HEK293 (cell line): ENCODE data around the gene TSPAN2.

ENCODE experiments used
- CTCF ChIA-PET: fragments of 350-600 bp; formaldehyde crosslinking; extraction: SDS; loops from one replicate; lab custom pipeline; 2021; ENCODE audit warnings: antibody characterized with exemption; lab: Yijun Ruan, JAX
- POLR2A ChIA-PET: fragments of 300-600 bp; formaldehyde crosslinking; extraction: SDS; loops from one replicate; lab custom pipeline; 2020; ENCODE audit warnings: antibody characterized with exemption, inconsistent platforms; lab: Yijun Ruan, JAX
- H3K27ac ChIP-seq: fragments of 200-500 bp; sonication (Bioruptor generic); 2 replicates; pipeline ENCODE4 v1.5.1; 2014; ENCODE audit warnings: low read depth, low read length, control low read depth, inconsistent platforms; ENCODE audit errors: extremely low read depth
- H3K36me3 ChIP-seq, 2 experiments: fragments of 200-500 bp in 1 of 2; sonication (Bioruptor generic) in 1 of 2; 1 replicate in 1 of 2; 2 replicates in 1 of 2; pipeline ENCODE4 v1.5.1; 2014 to 2017; ENCODE audit warnings: inconsistent platforms in 2 of 2, low read length in 2 of 2; ENCODE audit not compliant: control insufficient read depth in 2 of 2, insufficient read depth in 1 of 2
- H3K4me1 ChIP-seq: fragments of 200-500 bp; sonication (Bioruptor generic); 2 replicates; pipeline ENCODE4 v1.5.1; 2014; ENCODE audit warnings: mild to moderate bottlenecking, low read length, inconsistent platforms; ENCODE audit not compliant: control insufficient read depth, insufficient read depth
- H3K4me3 ChIP-seq: 2 replicates; pipeline ENCODE4 v1.5.1; 2011; ENCODE audit warnings: low read depth, mild to moderate bottlenecking, control low read depth, low read length, moderate library complexity
- H3K9me3 ChIP-seq: fragments of 200-500 bp; sonication (Bioruptor generic); 2 replicates; pipeline ENCODE4 v1.5.1; 2014; ENCODE audit warnings: low read depth, low read length, inconsistent platforms; ENCODE audit not compliant: control insufficient read depth, insufficient read depth
- EGR2 ChIP-seq: fragments of 450-650 bp; formaldehyde crosslinking; IDR thresholded peaks from 2 replicates; pipeline ENCODE4 v1.5.1; 2016; ENCODE audit warnings: low read depth, missing biosample characterization, missing genetic modification characterization
- KLF16 ChIP-seq: fragments of 450-650 bp; formaldehyde crosslinking; IDR thresholded peaks from 2 replicates; pipeline ENCODE4 v1.5.1; 2017; ENCODE audit warnings: missing biosample characterization, missing genetic modification characterization
- REST ChIP-seq: fragments of 450-650 bp; formaldehyde crosslinking; IDR thresholded peaks from 2 replicates; pipeline ENCODE4 v1.5.1; 2016; ENCODE audit warnings: missing biosample characterization, missing genetic modification characterization
- ZBTB17 ChIP-seq: fragments of 450-650 bp; formaldehyde crosslinking; IDR thresholded peaks from 2 replicates; pipeline ENCODE4 v1.5.1; 2016; ENCODE audit warnings: missing biosample characterization, missing genetic modification characterization
- ZBTB8A ChIP-seq: fragments of 450-650 bp; formaldehyde crosslinking; IDR thresholded peaks from 2 replicates; pipeline ENCODE4 v1.5.1; 2016; ENCODE audit warnings: missing biosample characterization, missing genetic modification characterization
- ZFHX2 ChIP-seq: fragments of 450-650 bp; formaldehyde crosslinking; conservative IDR thresholded peaks from 2 replicates; pipeline ENCODE4 v1.5.1; 2016; ENCODE audit warnings: missing biosample characterization, missing genetic modification characterization
- ZNF132 ChIP-seq: fragments of 450-650 bp; formaldehyde crosslinking; IDR thresholded peaks from 2 replicates; pipeline ENCODE4 v1.5.1; 2017; ENCODE audit warnings: missing biosample characterization, missing genetic modification characterization, borderline replicate concordance
- ZNF184 ChIP-seq: fragments of 450-650 bp; IDR thresholded peaks from 2 replicates; pipeline ENCODE4 v1.5.1; 2018; ENCODE audit warnings: missing biosample characterization, mild to moderate bottlenecking, missing genetic modification characterization
- ZNF2 ChIP-seq: fragments of 450-650 bp; formaldehyde crosslinking; IDR thresholded peaks from 2 replicates; pipeline ENCODE4 v1.5.1; 2016; ENCODE audit warnings: missing biosample characterization, missing genetic modification characterization
- ZNF280C ChIP-seq: fragments of 450-650 bp; formaldehyde crosslinking; IDR thresholded peaks from 2 replicates; pipeline ENCODE4 v1.5.1; 2016; ENCODE audit warnings: missing biosample characterization, missing genetic modification characterization
- ZNF324 ChIP-seq: fragments of 450-650 bp; formaldehyde crosslinking; IDR thresholded peaks from 2 replicates; pipeline ENCODE4 v1.5.1; 2016; ENCODE audit warnings: missing biosample characterization, missing genetic modification characterization
- ZNF366 ChIP-seq: fragments of 450-650 bp; formaldehyde crosslinking; conservative IDR thresholded peaks from 2 replicates; pipeline ENCODE4 v1.5.1; 2016; ENCODE audit warnings: missing biosample characterization, missing genetic modification characterization
- ZNF600 ChIP-seq: fragments of 450-650 bp; formaldehyde crosslinking; IDR thresholded peaks from 2 replicates; pipeline ENCODE4 v1.5.1; 2016; ENCODE audit warnings: missing biosample characterization, missing genetic modification characterization
- ZNF654 ChIP-seq: fragments of 450-650 bp; formaldehyde crosslinking; IDR thresholded peaks from 2 replicates; pipeline ENCODE4 v1.5.1; 2016; ENCODE audit warnings: low read depth, missing biosample characterization, missing genetic modification characterization
- ZNF670 ChIP-seq: fragments of 450-650 bp; formaldehyde crosslinking; IDR thresholded peaks from 2 replicates; pipeline ENCODE4 v1.5.1; 2016; ENCODE audit warnings: missing biosample characterization, missing genetic modification characterization, low read depth
- TF ChIP-seq, protein P1 (sequence below): fragments of 450-650 bp; formaldehyde crosslinking; IDR thresholded peaks from 2 replicates; pipeline ENCODE4 v1.5.1; 2016; ENCODE audit warnings: missing biosample characterization, missing genetic modification characterization

TSPAN2 gene

GRCh38 chr1:115056395-115056798 is 32.9 kb downstream of the TSPAN2 start (continued):
- TF ChIP-seq KLF16 (no peak), ZNF184 (no peak)
- TF ChIP-seq, all 188 proteins: peak for 0

DNA sequence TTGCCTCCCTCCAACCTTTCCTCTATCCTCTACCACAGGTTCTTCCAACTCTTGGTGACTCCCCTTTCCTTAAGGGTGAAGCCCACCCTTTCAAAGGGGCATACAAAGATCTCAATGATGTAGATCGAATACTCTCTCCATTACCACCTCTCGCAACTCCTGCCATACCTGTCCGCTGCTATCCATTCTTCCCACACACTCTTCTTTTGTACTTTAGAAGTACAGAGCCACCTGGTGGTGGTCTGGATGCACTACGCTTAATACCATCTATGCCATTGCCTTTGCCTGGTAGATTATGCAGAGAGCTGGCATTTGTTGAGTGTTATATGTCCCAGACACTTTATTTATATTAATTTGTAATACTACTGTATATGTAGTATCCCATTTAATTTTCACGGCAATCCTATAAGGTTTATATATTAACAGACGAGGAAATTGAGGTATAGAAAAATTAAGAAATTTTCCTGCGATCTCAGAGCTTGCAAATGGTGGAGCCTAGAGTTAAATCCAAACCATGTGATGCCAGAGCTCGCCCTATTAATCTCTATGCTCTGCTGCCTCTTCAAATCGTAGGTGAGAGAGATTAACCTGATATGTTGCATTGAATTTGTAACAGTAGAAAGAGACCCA is 36.7 kb downstream of the TSPAN2 start:
- H3K4me1 ChIP-seq: no peaks in the 10 kb centered on the region
- POLR2A ChIA-PET: interaction anchor here (0.6 kb wide), 1 partner anchor 530 kb away, joined by 6 read pairs; no protein-coding TSS in a partner anchor

More for the DNA sequence above, 36.7 kb downstream of the TSPAN2 start:
- no peaks in the 10 kb centered on the region for H3K9me3 ChIP-seq
- CTCF ChIA-PET: interaction anchor here (0.7 to 5.5 kb wide), 32 partner anchors 11 to 1075 kb away, joined by 3 to 61 read pairs (median 5); partner anchors contain the start of gene TSHB
- no peak overlapping the region for H3K4me3 ChIP-seq
- H3K27ac ChIP-seq: no peak overlapping the region
- TF ChIP-seq REST (tag by site-specific recombination): 0 out of 2 replicates have a peak, but pooled peaks have one; percentile 23
- peak; percentile 53 for TF ChIP-seq ZNF654 (tag by site-specific recombination)
- peak; percentile 33; the same call in 1 of the 2 replicates for TF ChIP-seq ZNF600 (tag by site-specific recombination)
- no peak for TF ChIP-seq ZNF280C (tag by site-specific recombination)
- no peak for TF ChIP-seq ZNF132 (tag by site-specific recombination)
- TF ChIP-seq ZNF670: no peak
- TF ChIP-seq, protein P1, sequence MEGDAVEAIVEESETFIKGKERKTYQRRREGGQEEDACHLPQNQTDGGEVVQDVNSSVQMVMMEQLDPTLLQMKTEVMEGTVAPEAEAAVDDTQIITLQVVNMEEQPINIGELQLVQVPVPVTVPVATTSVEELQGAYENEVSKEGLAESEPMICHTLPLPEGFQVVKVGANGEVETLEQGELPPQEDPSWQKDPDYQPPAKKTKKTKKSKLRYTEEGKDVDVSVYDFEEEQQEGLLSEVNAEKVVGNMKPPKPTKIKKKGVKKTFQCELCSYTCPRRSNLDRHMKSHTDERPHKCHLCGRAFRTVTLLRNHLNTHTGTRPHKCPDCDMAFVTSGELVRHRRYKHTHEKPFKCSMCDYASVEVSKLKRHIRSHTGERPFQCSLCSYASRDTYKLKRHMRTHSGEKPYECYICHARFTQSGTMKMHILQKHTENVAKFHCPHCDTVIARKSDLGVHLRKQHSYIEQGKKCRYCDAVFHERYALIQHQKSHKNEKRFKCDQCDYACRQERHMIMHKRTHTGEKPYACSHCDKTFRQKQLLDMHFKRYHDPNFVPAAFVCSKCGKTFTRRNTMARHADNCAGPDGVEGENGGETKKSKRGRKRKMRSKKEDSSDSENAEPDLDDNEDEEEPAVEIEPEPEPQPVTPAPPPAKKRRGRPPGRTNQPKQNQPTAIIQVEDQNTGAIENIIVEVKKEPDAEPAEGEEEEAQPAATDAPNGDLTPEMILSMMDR (tag by site-specific recombination): peak; percentile 68
- TF ChIP-seq ZBTB17 (tag by site-specific recombination): peak; percentile 14; the same call in 1 of the 2 replicates
- no peak for TF ChIP-seq ZBTB8A (tag by site-specific recombination)
- peak; percentile 23; the same call in 1 of the 2 replicates for TF ChIP-seq EGR2 (tag by site-specific recombination)
- no peak for TF ChIP-seq ZNF324 (tag by site-specific recombination)
- peak; percentile 37; the same call in 1 of the 2 replicates for TF ChIP-seq ZNF366 (tag by site-specific recombination)
- TF ChIP-seq ZNF2 (tag by site-specific recombination): peak; percentile 91
- TF ChIP-seq ZFHX2 (tag by site-specific recombination): peak; percentile 59; the same call in 1 of the 2 replicates
- no peaks in the 10 kb centered on the region for H3K36me3 ChIP-seq
